OCI-LY1 (cell line): ENCODE measurements around the gene DHX8.

ENCODE experiments used
- EZH2 ChIP-seq: fragments of 200-600 bp; sonication (generic), shearing (Covaris generic); IDR thresholded peaks from 2 replicates; pipeline ENCODE4 v1.8.0; 2017; ENCODE audit warnings: borderline replicate concordance, mixed run types, mild to moderate bottlenecking, antibody characterized with exemption, low read length, moderate library complexity, mixed read lengths
- TF ChIP-seq, protein P1 (sequence below): fragments of 200-600 bp; sonication (generic), shearing (Covaris generic); IDR thresholded peaks from 2 replicates; pipeline ENCODE4 v1.5.1; 2017; ENCODE audit warnings: mild to moderate bottlenecking, antibody characterized with exemption, low read length, moderate library complexity, mixed read lengths

DNA sequence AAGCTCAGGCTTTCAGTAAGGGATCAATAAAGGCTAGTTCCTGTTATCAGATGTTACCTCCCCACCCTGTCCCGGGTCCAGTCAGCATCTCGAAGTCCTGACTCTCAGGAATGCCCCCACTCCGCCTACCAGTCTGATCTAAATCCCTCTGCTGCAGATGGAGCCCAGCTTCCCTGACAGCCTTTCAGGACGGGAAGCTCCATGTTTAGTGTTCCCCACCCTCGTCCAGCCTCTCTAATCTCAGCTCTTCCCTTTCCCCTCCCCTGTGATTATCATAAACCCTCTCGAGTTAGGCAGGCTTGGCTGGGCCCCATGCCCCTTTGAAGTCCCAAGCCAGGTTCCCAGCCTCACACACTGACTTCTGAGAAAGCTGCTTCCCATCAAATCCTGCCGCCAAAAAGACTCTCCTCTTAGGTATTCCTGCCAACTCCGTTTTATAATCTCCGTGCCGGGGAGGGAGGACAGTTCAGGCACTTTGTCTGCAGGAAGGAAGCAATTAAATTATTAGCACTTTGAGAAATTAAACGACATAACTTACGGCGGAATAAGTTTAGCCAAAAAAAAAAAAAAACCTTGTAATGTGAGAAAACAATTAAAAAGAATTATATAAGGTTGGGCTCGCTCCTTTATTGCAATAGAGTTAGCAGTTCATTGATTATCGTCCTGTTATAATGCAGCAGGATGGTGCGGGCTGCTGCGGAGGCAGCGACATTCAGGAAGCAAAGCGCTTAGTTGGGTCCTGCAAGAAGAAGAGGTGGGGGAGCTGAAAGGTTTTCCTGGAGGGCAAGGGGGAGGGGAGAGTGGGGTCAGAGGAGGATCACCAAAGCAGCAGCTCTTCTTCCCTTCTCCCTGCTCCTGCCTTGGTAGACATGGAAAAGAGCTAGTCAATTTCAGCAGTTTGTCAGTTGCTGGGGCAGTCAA, 79.2 kb downstream of the DHX8 start:
- TF ChIP-seq, protein P1, sequence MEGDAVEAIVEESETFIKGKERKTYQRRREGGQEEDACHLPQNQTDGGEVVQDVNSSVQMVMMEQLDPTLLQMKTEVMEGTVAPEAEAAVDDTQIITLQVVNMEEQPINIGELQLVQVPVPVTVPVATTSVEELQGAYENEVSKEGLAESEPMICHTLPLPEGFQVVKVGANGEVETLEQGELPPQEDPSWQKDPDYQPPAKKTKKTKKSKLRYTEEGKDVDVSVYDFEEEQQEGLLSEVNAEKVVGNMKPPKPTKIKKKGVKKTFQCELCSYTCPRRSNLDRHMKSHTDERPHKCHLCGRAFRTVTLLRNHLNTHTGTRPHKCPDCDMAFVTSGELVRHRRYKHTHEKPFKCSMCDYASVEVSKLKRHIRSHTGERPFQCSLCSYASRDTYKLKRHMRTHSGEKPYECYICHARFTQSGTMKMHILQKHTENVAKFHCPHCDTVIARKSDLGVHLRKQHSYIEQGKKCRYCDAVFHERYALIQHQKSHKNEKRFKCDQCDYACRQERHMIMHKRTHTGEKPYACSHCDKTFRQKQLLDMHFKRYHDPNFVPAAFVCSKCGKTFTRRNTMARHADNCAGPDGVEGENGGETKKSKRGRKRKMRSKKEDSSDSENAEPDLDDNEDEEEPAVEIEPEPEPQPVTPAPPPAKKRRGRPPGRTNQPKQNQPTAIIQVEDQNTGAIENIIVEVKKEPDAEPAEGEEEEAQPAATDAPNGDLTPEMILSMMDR = no peak
- TF ChIP-seq EZH2 = no peak
